Measurements from ENCODE around the gene DFFA.

GRCh38 chr1:10415211-10415930 is 57.0 kb downstream of the DFFA start:
- TF ChIP-seq POLR2A (IDR thresholded peaks at IDR 0.05) = no peak
- TF ChIP-seq POLR2AphosphoS5 (IDR thresholded peaks at IDR 0.05) = peak in 1 of 3 donors; percentile 12
